HepG2 (cell line): Measurements from ENCODE around the gene UTP4. TPM values are rescaled to one million over a fixed set of nuclear protein-coding genes. Genes with fewer than 3 reads are reported as not detected.
A peak's percentile ranks its signal among the peaks of the same experiment; 100 is the strongest.

Experiments used
- ATAC-seq: fragments of 200-7000 bp; cut with Tn5 transposase; 3 replicates; pipeline ENCODE4 v1.9.1; 2020; ENCODE audit warnings: mild to moderate bottlenecking, moderate library complexity
- BruUV-seq: library from RNA; stranded (reverse); fragments of 400-500 nt; replicated peaks from 2 replicates; lab custom pipeline; 2021; lab: Mats Ljungman, UMichigan
- CTCF ChIA-PET: fragments of 300-600 bp; formaldehyde crosslinking; extraction: SDS; loops from one replicate; lab custom pipeline; 2021; ENCODE audit warnings: low total read pairs, inconsistent platforms, low intra/inter-chr PET ratio; lab: Yijun Ruan, JAX
- POLR2A ChIA-PET: fragments of 350-600 bp; sonication (Branson Sonifier 250); formaldehyde crosslinking; loops from one replicate; lab custom pipeline; 2020; ENCODE audit warnings: antibody characterized with exemption, inconsistent platforms; lab: Yijun Ruan, JAX
- DNase-seq: peaks from one replicate; pipeline ENCODE4 v3.0.0-alpha.2; 2015; ENCODE audit warnings: low spot score
- FAIRE-seq: peaks from 3 replicates; lab custom pipeline; 2011; peaks lifted over from hg19 to GRCh38; lab: Jason Lieb, UNC
- H2AFZ ChIP-seq: one replicate; pipeline ENCODE4 v1.6.1; 2011; ENCODE audit warnings: low read length, inconsistent platforms
- H3K27ac ChIP-seq: fragments of 300-600 bp; 3 replicates; pipeline ENCODE4 v1.8.0; 2011; ENCODE audit warnings: mixed run types, mild to moderate bottlenecking, mixed read lengths, low read length, inconsistent platforms; ENCODE audit not compliant: insufficient read depth; ENCODE audit errors: extremely low read length
- H3K27me3 ChIP-seq, 2 experiments: fragments of 200-600 bp in 1 of 2; 2 replicates in 1 of 2; 3 replicates in 1 of 2; pipeline versions ENCODE4 v1.6.0 to v1.8.0; 2011; ENCODE audit warnings: low read length in 2 of 2, mild to moderate bottlenecking in 2 of 2, moderate library complexity in 2 of 2, inconsistent platforms in 1 of 2; ENCODE audit not compliant: insufficient read depth in 2 of 2, control insufficient read depth in 1 of 2
- H3K36me3 ChIP-seq, 2 experiments: fragments of 200-600 bp in 1 of 2; replicated peaks in 1 of 2; 2 replicates in 1 of 2; 3 replicates in 1 of 2; pipeline versions ENCODE4 v1.5.1 to v1.8.0; 2011; ENCODE audit warnings: low read length in 2 of 2, inconsistent platforms in 1 of 2; ENCODE audit not compliant: insufficient read depth in 2 of 2, control insufficient read depth in 1 of 2
- H3K4me1 ChIP-seq: 2 replicates; pipeline ENCODE4 v1.5.1; 2012; ENCODE audit warnings: low read length, inconsistent platforms; ENCODE audit not compliant: insufficient read depth
- H3K4me2 ChIP-seq: 2 replicates; pipeline ENCODE4 v1.6.0; 2011; ENCODE audit warnings: low read depth, low read length, inconsistent platforms
- H3K4me3 ChIP-seq, 3 experiments: fragments of 200-600 bp in 1 of 3; sonication (generic), shearing (Covaris generic) in 1 of 3; replicated peaks in 1 of 3; 2 replicates each; pipeline ENCODE4 v1.5.1; 2011 to 2016; ENCODE audit warnings: low read length in 3 of 3, inconsistent platforms in 2 of 3, low read depth in 2 of 3, mild to moderate bottlenecking in 2 of 3, control low read depth in 1 of 3, mixed read lengths in 1 of 3; ENCODE audit not compliant: insufficient read depth in 1 of 3
- H3K79me2 ChIP-seq: one replicate; pipeline ENCODE4 v1.6.1; 2011; ENCODE audit warnings: low read length, inconsistent platforms; ENCODE audit not compliant: insufficient read depth
- H3K9ac ChIP-seq: 2 replicates; pipeline ENCODE4 v1.6.0; 2011; ENCODE audit warnings: mild to moderate bottlenecking, low read depth, low read length, inconsistent platforms; ENCODE audit not compliant: insufficient read depth
- H3K9me3 ChIP-seq: 2 replicates; pipeline ENCODE4 v1.5.1; 2012; ENCODE audit warnings: mild to moderate bottlenecking, low read length
- H4K20me1 ChIP-seq: 2 replicates; pipeline ENCODE4 v1.6.0; 2011; ENCODE audit warnings: inconsistent platforms, mild to moderate bottlenecking, low read length, moderate library complexity; ENCODE audit not compliant: insufficient read depth
- AGO2 ChIP-seq: fragments of 200-400 bp; formaldehyde crosslinking; optimal IDR thresholded peaks from 2 replicates; pipeline ENCODE3; 2017; ENCODE audit warnings: mild to moderate bottlenecking, low read depth, low read length, moderate library complexity
- ATF2 ChIP-seq: sonication (generic); formaldehyde crosslinking; IDR thresholded peaks from 2 replicates; pipeline ENCODE4 v1.4.0; 2020; ENCODE audit warnings: missing genetic modification reagents
- CERS6 ChIP-seq: sonication (generic); formaldehyde crosslinking; IDR thresholded peaks from 2 replicates; pipeline ENCODE4 v1.5.0; 2020; ENCODE audit warnings: missing genetic modification reagents
- E2F1 ChIP-seq: sonication (generic); formaldehyde crosslinking; IDR thresholded peaks from 2 replicates; pipeline ENCODE4 v1.5.0; 2020; ENCODE audit warnings: missing genetic modification reagents
- IRF2 ChIP-seq: IDR thresholded peaks from 2 replicates; pipeline ENCODE4 v1.6.1; 2018; ENCODE audit warnings: missing genetic modification reagents, missing compliant biosample characterization
- PTBP1 ChIP-seq: fragments of 200-400 bp; formaldehyde crosslinking; IDR thresholded peaks from 2 replicates; pipeline ENCODE4 v1.6.1; 2018; ENCODE audit warnings: low read length, low read depth; ENCODE audit not compliant: poor library complexity, severe bottlenecking
- RFXANK ChIP-seq: IDR thresholded peaks from 2 replicates; pipeline ENCODE4 v1.6.1; 2016
- ZNF124 ChIP-seq: sonication (generic); formaldehyde crosslinking; IDR thresholded peaks from 2 replicates; pipeline ENCODE4 v1.4.0; 2020; ENCODE audit warnings: missing genetic modification reagents
- ZNF225 ChIP-seq: sonication (generic); formaldehyde crosslinking; IDR thresholded peaks from 2 replicates; pipeline ENCODE4 v1.4.0; 2020; ENCODE audit warnings: mild to moderate bottlenecking, missing genetic modification reagents
- ZNF350 ChIP-seq: sonication (generic); formaldehyde crosslinking; IDR thresholded peaks from 2 replicates; pipeline ENCODE4 v1.4.0; 2020; ENCODE audit warnings: mild to moderate bottlenecking, low read depth, missing genetic modification reagents, borderline replicate concordance
- ZNF724P ChIP-seq: sonication (generic); formaldehyde crosslinking; IDR thresholded peaks from 2 replicates; pipeline ENCODE4 v1.8.0; 2022; ENCODE audit warnings: missing genetic modification reagents, borderline replicate concordance
- ZNF772 ChIP-seq: sonication (generic); formaldehyde crosslinking; IDR thresholded peaks from 2 replicates; pipeline ENCODE4 v1.5.0; 2020; ENCODE audit warnings: mild to moderate bottlenecking, missing genetic modification reagents
- WGBS: methylation state at CpG from one replicate; pipeline ENCODE4 v1.1.6; 2017; ENCODE audit warnings: low lambda C conversion rate; 5-methylcytosine and 5-hydroxymethylcytosine counted together
- in situ Hi-C: cut with HindIII; loops from 2 replicates; pipeline ENCODE4 v1.10.0; 2017; ENCODE audit warnings: low pct_unique_long_range_greater_than_20kb; ENCODE audit not compliant: extremely low pct_ligation_motif_present
- intact Hi-C: fragments of 100-400 bp; cut with micrococcal nuclease; formaldehyde crosslinking; loops from one replicate; pipeline ENCODE4 v1.10.0; 2022; ENCODE audit not compliant: unreplicated experiment
- polyA plus RNA-seq, 8 experiments: library from polyadenylated mRNA; depleted of rRNA in 3 of 8; stranded (reverse) in 7 of 8; unstranded in 1 of 8; fragments of >200 nt; fragmentation: Illumina TruSeq in 4 of 8; extraction: Trizol in 4 of 8; gene quantifications; 2 replicates each; pipeline versions ENCODE4 v1.2.1 to v1.2.3, GENCODE V29; 2011 to 2016; ENCODE audit warnings: low read depth in 4 of 8, missing spikeins in 1 of 8, mixed read lengths in 1 of 8; ENCODE audit not compliant: insufficient read depth in 1 of 8
- total RNA-seq, 5 experiments: library from RNA; depleted of rRNA; stranded (reverse); fragments of >200 nt; fragmentation: Illumina TruSeq; extraction: Trizol; gene quantifications; 2 replicates each; pipeline ENCODE4 v1.2.3, GENCODE V29; 2016; ENCODE audit warnings: low read depth in 1 of 5

The UTP4 gene
- total and polyA plus RNA-seq, 2 of the 13 experiments (the other 11 are each of a cell fraction or from before 2014, with no cell fraction given), result 30.0 to 85.8 TPM

- FAIRE-seq, result no peak
- Histone ChIP-seq H3K9ac (no peak overlapping the region), H4K20me1 (no peaks in the 10 kb centered on the region), H3K4me1 (peaks cover 14% of the 10 kb centered on the region), H3K27ac (no peak overlapping the region), H3K4me3 (no peak overlapping the region), H2AFZ (no peak overlapping the region), H3K36me3 (no peaks in the 10 kb centered on the region), H3K79me2 (no peaks in the 10 kb centered on the region), H3K4me2 (no peak overlapping the region), H3K27me3 (peaks cover 0 to 10% of the 10 kb centered on the region in 2 experiments; a peak in 4 of 5 replicates), H3K9me3 (no peaks in the 10 kb centered on the region)
- TF ChIP-seq ZNF124 (CRISPR knock-in tag), result no peak
- TF ChIP-seq AGO2, result peak; percentile 36
- no peak for TF ChIP-seq ATF2 (CRISPR knock-in tag)
- intact Hi-C loops (loop anchor here (10.0 kb wide), 1 partner anchor 115 kb away; no protein-coding TSS in a partner anchor), in situ Hi-C loops (loop anchor here (10.0 to 25.0 kb wide), 2 partner anchors 115 to 397 kb away; no protein-coding TSS in a partner anchor)
- no peak for ATAC-seq
- no TSS peak for BruUV-seq
- no peak for DNase-seq
- ChIA-PET CTCF (no interaction called here), POLR2A (no interaction called here)
- 95% methylated on average over 43 of the region's 48 CpGs for WGBS
Observed at GRCh38 chr16:69109486-69110270, 22.8 kb upstream of the UTP4 start.

- 92% methylated on average over 7 of the region's 7 CpGs for WGBS
- H4K20me1 ChIP-seq, result no peaks in the 10 kb centered on the region
- CTCF ChIA-PET, result no interaction called here
- peaks cover 0 to 5% of the 10 kb centered on the region in 2 experiments; a peak in 3 of 5 replicates for H3K27me3 ChIP-seq
- H3K9me3 ChIP-seq, result no peaks in the 10 kb centered on the region
- no peaks in the 10 kb centered on the region for H3K79me2 ChIP-seq
- H3K9ac ChIP-seq, result no peak overlapping the region
- H3K4me1 ChIP-seq, result peaks cover 10% of the 10 kb centered on the region
- no peaks in the 10 kb centered on the region for H3K36me3 ChIP-seq
- H3K4me2 ChIP-seq, result no peak overlapping the region
- in situ Hi-C loops (loop anchor here (25.0 kb wide), 1 partner anchor 398 kb away; no protein-coding TSS in a partner anchor), intact Hi-C loops (no loop called here)
- no peak overlapping the region for H3K4me3 ChIP-seq
- H2AFZ ChIP-seq, result no peak overlapping the region
- DNase-seq (no peak), ATAC-seq (no peak), FAIRE-seq (no peak)
- no TSS peak for BruUV-seq
- no peak overlapping the region for H3K27ac ChIP-seq
- POLR2A ChIA-PET, result no interaction called here
- TF ChIP-seq E2F1 (CRISPR knock-in tag) (no peak), RFXANK (no peak), PTBP1 (no peak), CERS6 (CRISPR knock-in tag) (no peak), ZNF350 (CRISPR knock-in tag) (no peak), ZNF724P (CRISPR knock-in tag) (no peak), IRF2 (CRISPR knock-in tag) (no peak), ZNF772 (CRISPR knock-in tag) (no peak), ZNF225 (CRISPR knock-in tag) (no peak)
Observed at GRCh38 chr16:69110406-69110805, 22.0 kb upstream of the UTP4 start.
